Activated CD4-positive, alpha-beta T cell treated with anti-CD3 and anti-CD28 coated beads for 4 hours (primary cell): ENCODE measurements around the gene APCDD1L.

ENCODE experiments used
- DNase-seq, 2 donors: peaks; one replicate each; pipeline ENCODE4 v3.0.0-alpha.2; 2020

The APCDD1L gene

DNA sequence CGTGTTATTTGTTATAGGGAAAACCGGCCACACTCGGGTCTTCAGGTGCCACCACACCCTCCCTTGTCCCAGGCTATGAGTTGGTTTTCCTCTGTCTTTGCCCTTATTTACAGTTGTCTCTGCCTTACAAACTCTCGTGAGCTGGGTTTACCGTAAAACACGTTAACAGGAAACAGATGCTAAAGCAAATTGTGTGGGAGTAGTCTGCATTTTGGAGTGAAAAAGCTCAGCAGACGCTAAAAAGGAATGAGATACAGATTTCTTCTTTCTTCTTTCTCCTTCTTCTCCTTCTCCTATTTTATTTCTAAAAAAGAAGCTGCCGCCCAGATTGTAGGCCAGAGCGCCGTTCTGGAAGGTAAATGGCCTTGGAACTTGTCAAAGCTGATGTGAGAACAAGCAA, 51.9 kb downstream of the APCDD1L start:
- no peak for DNase-seq

DNA sequence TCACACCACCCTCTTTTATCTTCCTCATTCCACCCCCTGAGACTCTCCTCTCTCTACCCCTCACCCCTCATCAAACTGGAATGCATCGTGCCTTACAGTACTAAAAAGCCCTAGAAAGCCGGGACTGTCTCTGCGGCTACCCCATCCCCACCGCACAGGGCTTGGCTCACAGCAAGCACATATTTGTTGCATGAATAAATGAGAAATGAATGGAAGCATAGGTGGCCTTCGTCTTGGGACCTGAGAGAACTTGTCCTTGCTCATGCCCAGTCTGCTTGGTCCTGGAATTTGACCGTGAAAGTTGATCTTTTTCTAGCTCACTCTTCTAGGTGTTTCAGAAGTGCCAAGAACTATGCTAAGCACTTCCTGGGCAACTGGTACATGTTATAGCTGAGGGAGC, 53.3 kb downstream of the APCDD1L start:
- no peak for DNase-seq

DNA sequence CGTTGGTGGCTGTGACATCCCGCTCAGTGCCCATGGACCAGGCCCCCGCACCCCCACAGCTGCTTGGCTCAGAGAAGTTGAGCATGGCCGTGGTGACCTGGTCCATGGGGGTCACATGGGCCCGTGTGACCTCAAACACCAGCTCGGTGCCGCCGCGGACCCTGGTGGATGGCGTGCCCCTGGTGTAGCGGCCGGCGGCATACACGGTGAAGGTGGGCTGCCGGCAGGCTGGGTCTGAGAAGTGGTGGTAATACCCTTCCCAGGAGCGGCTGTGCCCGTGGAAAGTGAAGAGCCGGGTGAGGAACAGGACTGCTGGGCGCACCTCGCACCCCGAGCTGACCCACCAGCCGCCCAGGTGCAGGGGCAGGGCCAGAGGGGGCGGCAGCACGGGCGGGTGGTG, 54.1 kb downstream of the APCDD1L start:
- DNase-seq = no peak

DNA sequence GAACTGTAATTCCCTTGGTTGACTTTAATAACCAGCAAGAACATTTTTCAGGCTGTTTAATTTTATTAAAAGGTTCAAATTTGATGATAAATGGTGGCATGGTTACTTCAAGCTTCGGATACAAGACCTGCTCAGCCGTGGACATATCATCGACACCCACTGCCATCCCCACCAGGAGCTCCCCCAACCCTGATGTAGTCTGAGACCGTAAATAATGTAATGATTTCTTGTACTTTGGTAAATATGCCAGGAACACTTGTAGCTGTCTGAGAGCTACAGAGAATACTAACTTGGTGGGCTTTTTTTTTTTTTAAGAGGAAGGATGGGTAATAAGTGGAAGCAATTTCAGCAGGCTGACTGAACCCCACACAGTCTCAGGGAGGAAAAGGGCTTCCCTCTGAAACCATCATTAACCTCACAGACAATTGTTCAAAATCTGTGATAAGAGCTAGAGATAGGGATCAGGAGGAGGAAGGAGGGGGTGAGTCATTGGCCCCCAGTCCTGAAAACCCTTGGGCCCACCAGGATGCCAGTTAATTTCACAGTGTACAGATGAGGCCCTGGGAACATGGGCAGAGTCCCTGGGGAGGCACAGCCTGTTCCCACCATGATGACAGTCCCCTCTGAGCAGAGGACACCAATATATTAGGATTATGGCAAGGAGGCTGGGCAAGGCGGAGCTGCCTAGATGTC, 56.0 kb downstream of the APCDD1L start:
- DNase-seq = no peak

DNA sequence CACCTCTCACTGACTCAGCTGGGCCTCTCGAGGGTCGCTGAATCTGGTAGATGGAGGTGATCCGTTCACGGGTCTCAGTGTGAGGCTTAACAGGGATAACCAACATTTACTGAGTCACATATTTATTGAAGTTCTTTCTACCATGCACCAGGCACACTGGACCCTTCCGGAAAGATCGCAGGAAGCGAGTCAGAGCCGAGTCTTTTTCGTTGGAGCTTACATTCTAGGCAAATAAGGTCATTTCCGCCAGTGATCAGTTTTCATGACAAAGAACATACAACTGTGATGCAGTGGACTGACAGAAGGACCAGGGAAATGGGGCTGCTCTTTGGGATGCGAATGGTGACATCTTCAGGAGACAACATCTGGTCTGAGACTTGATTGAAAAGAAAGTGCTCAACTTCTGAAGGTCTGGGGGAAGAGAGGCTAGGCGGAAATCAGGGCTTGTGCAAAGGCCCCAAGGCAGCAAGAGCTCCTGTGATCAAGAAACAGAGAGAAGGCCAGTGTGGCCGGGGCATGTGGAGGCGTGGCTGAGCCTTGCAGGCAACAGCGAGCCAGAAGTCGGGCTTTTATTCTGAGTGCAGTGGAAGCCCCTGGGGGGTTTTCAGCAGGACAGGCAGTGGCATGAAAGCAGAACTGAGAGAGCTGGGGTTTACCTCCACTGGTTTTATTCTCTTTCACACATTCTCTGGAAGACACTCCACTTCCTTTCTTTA, 56.7 kb downstream of the APCDD1L start:
- DNase-seq = no peak

DNA sequence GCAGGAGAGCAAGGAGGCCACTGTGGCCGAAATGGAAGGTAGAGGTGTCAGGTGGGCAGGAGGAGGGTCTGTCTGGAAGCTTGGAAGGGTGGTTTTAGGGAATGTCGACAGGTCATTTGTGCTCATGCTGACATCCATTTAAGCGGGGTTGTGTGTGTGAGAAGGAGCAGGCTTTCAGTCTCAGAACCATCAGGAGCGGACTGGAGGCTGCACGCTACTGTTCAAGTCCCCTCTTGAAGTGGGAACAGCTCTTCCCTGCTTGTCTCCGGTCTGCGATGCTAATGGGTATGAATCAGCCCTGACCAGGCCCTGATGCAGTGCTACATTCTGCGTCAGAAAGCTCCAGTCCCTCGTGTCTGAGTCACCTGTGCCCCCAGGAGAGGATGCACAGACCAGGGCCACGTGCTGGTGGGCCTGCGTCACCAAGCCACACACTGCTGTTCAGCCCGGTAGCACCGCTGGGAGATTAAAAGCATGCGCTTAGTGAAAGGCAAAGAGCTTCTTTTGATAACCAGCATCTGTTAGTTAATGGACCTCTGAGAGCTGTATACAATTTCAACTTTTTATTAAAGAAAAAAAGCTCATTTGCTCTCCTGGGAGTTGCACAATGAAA, 58.0 kb downstream of the APCDD1L start:
- DNase-seq = no peak

DNA sequence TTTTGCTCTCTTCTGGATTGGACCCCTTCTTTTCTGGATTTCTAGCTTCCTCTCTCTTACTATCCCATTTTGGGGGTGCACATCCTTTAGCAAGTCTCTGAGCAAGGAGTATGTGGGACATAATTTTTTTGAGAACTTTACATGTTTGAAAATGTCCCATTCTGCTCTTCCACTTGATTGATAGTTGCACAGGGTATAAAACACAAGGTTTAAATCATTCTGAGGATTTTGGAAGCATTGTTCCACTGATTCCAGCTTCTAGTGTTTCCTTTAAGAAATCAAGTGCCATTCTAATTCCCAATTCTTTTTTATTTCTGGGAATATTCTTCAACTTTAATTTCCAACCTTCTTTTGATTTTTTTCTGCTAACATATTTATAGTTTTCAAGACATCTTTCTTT, 60.7 kb downstream of the APCDD1L start:
- DNase-seq = no peak

DNA sequence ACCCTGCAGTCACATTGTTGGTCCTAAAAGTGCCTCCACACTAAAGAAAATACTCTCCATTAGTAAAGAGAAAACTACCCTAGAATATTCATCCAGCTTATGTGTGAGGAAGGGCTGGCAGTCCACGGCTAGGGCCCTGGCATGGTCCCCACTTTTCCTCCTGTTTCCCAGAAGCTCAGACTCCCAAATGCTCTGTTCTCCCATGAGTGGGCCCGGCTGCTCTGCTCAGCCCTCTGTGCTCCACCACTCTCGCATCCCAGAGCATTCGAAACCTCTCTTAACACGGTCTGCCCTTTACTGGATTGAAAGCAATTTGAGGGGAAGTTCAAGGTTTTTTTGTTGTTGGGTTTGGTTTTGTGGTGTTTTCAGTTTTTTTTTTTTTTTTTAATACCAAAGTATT, 61.8 kb downstream of the APCDD1L start:
- no peak for DNase-seq

DNA sequence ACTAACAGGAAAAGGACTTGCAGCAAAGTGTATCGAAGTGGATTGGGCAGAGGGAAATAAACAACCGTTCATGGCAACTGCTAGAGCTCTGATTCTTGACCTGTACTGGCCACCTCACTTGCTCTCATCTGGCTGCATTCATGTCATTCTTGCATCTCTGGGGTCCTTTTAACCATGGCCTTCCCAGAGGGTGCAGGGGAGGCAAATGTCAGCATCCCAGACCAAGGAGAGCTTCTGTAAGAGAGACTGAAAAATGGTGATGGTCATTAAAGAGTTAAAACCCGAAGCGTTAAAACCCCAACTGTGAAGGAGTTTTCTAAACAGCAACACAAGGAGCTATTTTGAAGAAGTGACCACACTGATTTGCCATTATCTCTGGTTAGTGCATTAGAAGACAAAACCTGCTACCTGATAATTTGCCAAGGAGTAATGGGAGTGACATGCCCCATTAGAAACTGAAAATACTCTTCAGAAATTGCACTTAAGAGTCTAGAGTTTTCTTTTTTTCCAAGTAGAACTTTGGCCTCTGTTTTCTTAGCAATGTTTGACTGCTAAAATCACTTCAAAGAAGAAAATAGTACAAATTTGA, 62.4 kb downstream of the APCDD1L start:
- DNase-seq = no peak

DNA sequence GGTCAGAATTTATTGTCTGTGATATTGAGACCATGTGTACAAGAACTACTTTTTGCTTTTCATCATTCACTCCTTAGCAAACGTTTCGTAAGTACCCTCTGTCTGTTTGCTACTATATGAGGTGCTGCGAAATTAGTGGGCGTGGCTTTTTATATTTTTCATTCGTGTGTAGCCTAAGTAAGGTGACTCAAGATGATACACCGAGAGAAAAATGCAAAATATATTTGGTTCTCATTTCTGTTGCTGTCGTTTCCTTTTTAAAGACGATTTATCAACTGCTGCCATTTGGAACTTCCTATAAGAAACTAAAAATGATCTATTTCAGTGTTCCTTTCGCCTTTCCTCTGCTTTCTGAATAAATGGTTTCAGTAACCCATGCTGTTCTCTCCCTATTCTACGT, 64.9 kb downstream of the APCDD1L start:
- no peak for DNase-seq

DNA sequence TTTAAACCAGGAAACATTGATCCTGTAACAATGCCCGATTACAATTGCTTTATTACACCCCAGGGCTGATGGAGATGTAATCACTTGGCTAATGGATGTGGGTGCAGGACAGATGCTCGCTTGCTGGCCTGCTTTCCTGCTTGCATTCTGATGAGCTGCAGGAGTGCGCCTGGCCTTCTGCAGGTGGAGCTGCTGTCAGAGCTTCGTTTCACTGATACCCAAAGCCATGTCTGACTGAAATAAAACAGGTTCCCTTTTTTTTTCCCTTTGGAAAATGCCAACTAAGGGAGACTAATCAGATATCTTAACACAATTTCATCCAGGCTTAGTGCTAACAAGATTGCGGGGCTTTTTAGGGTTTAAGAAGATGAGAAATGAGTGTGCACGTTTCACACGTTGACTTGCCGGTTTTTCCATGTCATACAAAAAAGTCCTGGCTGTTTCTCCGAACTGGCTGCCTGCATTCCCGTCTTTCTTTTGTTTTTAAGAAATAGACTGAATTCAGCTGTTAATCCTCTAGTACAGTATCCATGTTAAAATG, 65.4 kb downstream of the APCDD1L start:
- DNase-seq = no peak

DNA sequence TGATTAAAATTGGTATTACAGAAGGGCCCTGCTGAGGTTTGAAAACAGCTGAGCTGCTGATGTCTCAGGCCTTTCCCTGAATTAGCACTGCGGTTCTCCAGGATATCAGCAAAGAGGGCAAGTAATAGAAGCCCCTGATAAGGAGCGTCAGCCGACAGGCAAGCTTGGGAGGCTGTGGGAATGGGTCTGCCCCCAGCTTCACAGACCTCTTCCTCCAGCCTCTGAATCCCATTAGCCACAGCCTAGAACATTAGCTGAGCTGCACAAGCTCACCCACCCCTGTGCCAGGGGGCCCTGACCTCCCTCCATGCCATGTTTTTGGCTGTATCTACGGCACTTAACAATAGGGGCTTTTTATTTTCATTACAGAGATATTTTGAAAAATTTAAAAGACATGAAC, 66.2 kb downstream of the APCDD1L start:
- no peak for DNase-seq

DNA sequence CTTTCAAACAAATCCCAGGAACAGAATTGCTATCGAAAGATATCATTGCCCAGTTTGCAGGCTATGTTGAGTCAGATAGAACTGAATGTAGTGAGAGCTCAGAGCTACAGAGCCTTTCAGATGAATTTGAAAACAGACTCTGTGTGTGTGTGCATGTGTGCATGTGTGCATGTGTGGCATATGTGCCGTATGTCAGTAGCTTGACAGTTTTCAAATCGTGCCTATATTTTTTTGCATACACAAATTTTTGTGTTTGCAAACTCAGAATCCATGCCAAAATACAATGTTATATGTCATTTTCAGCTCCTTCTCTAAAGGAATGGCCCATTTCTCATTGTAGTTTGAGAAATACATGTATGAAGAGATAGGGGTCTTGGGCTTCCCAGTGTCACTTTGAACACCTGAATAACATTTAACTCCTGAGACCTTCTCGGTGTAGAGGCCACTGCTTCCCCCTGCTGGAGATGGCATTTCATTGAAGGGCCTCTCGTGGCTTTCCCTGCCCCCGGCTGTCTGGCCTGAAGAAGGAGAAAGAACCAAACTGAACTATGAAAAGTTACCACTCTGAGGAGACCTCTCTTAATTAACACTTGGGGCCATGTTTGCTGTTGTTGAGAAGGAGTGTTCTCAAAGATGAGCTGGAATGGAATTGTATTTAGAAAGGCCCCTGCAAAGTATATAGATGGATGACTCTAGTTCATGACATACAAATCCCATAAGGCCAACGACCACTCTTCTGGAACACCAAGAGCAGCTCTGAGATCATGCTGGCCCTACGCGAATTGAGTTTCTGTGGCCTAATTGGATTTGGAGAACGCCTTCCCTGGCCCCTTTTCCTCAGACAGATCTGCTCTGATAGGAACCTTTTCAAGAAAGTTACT, 67.4 kb downstream of the APCDD1L start:
- peak; percentile 47 to 60 for DNase-seq

DNA sequence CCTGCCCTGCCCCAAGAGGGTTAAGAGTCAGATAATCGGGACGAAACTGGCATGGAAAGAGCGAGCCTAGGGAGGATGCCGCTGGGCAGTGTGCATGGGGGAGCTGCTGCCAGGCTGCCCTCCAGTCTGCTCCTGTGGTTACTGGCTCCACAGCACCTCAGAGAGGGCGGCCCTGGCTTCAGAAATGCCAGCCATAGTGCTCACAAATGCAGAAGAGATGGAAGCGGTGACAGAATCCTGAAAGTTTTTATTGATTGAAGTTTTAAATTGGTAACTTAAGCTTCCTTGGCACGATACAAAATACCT, 68.3 kb downstream of the APCDD1L start:
- no peak for DNase-seq

DNA sequence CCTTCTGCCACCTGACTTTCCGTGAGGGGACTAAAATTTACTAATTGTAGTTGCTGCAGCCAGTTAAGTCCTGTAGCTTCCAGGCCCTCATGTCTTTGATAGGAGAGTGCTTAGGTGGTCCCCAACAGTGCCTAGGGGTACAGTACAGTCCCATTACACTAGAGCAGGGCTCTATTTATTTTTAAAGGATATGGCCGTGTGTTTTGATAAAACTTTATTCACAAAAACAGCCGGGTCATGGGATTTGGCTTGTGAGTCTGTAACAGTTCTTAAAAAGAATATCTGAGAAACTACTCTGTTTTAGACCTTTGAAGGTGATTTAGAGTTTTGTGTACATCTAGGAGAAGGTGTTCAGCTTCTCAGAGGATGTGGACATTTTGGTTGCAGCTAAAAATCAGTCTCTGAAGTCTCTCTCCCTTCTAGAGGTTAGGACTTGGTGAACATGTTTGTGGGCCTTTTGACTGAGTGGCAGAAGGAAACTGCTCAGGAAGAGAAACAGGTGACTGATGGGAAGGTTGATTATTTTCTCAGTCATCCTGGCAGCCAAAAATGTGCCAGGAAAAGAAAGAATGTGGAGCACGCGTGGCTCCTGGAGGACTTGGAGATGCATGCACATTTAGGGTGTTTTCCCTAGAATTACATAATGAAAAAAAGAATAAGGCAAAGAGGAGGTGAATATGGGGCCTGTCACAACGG, 68.8 kb downstream of the APCDD1L start:
- no peak for DNase-seq

DNA sequence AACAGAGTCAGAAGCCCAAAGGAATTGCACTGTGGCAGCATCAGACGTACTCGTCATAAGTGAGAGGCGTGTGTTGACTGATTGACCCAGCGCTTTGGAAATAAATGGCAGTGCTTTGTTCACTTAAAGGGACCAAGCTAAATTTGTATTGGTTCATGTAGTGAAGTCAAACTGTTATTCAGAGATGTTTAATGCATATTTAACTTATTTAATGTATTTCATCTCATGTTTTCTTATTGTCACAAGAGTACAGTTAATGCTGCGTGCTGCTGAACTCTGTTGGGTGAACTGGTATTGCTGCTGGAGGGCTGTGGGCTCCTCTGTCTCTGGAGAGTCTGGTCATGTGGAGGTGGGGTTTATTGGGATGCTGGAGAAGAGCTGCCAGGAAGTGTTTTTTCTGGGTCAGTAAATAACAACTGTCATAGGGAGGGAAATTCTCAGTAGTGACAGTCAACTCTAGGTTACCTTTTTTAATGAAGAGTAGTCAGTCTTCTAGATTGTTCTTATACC, 70.4 kb downstream of the APCDD1L start:
- no peak for DNase-seq

DNA sequence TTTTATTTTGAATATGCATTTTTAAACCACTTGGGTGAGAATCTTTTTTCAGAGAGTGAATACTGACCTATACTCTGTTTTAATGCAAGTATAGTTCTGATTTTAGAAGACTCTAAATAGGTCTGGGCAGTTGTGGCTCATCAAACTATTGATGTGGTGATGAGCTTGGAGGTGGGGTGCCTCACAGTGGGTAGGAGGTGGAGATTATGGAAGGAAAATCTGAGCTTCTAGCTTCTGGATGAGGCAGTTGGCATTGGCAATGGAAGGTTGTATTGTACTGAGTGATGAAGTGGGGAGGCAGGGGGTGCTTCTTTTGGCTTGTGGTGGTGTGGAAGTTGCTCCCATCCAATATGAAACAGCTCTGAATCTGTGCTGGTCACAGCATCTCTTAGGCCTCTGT, 73.5 kb downstream of the APCDD1L start:
- no peak for DNase-seq

DNA sequence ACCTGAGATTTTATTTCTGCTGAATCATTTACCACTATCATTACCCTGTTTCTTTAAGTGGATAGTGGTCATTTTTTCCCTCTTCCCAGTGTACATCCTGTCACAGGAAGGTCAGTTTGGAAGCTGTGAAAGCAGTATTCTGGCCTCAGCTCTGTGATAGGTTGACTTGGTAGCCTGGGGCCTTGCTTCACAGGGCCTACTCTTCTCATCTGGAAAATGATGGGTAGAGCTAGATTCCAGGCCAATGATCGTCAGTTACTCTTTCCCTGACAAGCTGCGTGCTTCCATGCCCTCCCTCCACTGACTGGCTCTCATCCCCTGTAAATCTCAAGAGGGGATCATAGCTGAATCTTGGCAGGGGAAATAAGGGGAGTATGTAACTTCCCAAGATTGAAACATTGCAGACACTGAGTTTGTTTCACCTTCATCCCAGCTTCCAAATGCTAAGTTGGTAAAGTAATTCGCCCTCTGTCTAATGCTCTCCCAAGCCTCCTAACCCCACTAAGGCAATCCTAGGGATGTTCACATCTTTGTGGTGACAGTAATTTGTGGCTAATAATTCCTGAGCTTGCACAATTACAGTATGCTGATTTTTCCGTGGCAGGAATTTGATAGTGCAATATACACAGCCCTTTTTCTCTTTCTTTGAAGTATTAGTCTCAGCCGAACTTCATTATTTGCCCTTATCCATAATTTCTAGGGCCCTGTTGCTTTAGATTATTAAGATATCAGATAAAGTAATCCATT, 75.0 kb downstream of the APCDD1L start:
- no peak for DNase-seq

DNA sequence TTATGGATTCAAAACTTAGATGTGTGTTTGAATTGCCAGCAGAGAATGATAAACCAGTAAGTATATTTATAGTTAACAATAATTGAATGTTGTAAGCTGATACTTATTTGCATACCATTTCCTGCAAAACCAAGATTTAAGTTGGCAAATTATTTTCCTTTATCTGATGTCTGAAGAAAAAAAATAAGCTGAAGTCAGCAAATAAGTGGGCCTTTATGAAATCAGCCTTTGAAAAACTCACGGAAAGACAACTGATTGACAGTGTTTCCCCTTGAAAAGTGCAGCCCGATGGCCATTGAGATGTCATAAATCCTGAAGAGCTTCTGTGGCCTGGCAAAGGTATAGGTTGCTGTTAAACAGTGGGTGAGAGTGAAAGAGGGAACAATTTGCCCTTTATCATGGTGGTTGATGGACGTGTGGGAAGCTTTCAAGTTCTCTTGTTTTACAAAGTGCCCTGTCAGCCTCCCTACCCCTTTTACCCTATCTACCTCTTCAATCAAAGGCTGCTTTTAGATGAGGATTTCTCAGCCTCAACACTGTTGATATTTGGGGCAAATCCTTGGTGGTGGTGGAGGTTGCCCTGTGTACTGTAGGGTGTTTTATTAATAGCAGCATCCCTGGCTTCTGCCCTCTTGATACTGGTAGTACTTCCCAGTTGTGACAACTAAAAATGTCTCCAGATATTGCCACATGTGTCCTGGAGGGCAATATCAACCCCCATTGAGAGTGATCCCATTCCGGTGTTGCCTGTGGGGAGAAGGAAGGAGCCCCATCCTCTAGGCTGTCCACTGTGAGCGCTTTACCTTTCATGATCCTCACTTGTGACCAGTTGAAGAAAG, 76.0 kb downstream of the APCDD1L start:
- DNase-seq = no peak
